ENCODE data around the gene DYSF.

DYSF gene

DNA sequence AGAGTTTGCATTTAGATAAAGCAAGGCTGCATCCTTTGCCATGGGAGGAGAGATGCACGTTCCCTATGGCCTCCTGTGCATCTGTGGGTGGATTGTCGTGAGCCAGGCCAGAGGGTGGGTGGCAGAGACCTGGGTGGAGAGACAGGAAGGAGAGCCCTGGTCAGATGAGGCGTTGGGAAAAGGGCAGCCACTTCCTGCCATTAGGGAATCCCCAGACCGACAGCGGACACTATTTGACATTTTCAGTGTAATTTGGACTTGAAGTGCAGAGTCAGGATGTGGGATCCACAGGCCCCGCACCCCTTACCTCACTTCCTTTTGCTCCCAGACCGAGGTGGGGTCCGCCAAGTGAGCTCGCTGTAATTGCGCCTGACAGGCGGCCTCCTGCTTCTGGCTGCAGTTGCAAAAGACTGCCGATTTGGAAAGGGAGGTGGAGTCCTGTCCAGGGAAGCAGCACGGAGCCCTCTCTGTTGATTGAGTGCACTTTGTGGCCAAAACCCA is 150.0 kb downstream of the DYSF start:
- DNase-seq (ENCODE audit: low spot score), result no peak

DNA sequence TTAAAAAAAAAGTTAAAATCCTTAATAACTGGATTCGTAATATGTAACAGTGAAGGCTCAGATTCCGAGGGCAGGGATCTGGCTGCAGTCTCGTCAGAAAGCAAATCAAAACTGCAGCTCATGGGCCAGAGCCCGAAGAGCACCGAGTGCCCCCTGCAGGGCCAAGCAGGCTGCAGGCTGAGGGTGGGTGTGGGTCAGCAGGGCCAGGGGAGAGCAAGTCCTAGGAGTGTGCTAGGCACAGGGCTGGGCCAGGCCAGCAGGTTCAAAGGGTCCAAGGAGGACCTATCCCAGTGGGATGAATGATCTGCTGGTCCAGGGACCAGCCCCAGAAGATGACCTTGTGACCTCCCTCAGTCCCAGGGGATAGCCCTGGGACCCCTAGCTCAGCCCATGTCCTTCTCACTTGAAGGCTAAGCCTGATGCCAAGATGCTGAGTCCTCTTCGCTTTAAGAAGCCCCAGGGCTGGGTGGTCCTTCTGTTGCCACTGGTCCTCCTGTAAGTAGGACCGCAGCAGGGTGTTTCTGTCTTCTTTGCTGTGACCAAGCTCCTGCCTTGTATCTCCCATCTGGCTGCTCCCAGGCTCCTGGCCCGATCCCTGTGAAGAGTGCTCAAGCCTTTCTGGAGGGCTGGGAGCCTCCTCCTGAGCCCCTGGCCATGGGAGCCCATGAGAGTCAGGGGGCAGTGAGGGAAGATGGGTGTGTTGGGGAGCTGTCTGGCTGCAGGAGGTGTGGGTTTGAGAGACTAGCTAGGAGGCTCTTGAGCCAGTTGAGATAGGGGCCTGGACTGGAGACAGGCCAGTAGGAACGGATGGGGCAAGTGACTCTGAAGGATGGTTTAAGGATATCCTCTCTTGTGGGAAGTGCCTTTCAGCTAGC is 150.7 kb downstream of the DYSF start:
- DNase-seq (ENCODE audit: low spot score), result no peak

DNA sequence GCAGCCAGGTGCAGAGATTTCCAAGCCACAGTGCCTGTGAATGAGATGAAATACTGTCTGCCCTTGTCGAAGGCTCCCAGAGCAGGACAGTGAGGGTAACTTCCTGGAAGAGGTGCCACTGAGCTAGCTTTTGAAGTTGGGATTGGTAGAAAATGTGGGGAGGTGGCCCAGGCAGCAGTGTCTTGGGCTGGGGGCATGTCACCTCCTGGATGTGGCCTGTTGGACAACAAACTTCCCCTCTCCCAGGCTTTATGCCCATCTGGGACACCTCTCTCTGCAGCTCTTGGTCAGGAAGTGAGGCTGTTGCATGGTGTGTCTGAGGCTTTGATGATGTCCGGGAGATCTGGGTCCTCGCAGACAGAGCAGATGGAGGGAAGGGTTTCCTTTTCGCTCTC is 151.4 kb downstream of the DYSF start:
- DNase-seq (ENCODE audit: low spot score), result no peak

DNA sequence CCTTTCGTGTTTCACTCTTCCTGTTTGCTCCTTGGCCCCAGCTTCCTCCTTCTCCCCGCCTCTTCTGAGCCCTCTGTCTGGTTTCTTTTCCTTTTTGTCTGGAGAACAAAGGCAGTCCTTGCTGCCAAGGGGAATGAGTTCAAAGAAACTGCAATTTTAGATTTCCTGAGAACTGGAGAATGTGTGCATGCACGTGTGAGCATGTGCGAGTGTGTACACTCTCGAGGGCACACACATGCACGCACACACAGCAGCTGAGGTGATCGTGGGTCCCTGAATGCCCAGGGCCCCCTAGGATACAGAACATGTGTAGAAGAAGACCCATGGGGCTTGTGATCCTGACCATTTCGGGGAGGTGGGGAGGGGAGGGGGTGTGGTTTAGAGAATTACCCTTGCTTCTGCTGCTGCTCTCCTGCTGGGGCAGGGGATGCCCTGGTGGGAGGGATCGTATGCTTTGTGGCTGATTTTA is 151.8 kb downstream of the DYSF start:
- DNase-seq (ENCODE audit: low spot score), result no peak

DNA sequence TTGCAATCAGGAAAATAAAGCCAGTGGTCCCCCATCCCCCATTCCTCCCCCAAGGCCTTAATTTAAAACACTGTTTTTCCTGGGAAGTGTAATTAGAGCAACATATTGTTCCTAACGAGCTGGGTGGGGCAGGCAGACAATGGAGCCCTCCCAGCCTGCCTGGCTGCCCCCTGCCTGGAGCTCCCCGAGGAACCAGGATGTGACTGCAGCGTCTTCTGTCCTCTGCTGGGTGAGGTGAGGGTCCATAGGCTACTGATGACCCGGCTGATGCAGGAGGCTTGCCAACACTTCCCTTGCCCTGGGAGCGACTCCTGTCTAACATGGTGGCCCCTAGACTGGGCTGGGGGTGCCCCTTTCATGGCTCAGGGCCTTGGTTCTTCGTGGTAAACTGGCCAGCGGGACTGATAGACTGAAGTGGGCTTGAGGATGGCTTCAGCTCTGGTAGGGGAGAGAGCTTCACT is 152.4 kb downstream of the DYSF start:
- DNase-seq (ENCODE audit: low spot score), result no peak

DNA sequence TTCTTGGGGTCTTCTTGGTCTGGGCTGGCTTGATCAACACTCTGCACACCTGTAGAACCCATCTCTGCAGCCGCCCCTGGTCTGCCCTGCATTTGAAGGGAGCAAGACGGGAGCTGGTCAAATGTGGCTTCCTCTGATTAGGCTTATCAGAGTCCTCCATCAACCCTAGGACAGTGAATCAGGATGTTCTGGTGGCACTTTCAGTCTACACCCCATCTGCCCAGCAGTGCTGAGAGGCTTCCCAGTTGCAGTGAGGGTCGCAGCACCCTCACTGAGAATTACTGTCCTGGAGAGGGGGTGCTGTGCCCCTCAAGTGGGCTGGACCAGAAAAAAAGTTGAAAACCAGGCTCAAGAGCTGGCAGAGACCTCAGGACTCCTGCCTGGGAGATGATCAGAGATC is 152.9 kb downstream of the DYSF start:
- no peak for DNase-seq (ENCODE audit: low spot score)

DNA sequence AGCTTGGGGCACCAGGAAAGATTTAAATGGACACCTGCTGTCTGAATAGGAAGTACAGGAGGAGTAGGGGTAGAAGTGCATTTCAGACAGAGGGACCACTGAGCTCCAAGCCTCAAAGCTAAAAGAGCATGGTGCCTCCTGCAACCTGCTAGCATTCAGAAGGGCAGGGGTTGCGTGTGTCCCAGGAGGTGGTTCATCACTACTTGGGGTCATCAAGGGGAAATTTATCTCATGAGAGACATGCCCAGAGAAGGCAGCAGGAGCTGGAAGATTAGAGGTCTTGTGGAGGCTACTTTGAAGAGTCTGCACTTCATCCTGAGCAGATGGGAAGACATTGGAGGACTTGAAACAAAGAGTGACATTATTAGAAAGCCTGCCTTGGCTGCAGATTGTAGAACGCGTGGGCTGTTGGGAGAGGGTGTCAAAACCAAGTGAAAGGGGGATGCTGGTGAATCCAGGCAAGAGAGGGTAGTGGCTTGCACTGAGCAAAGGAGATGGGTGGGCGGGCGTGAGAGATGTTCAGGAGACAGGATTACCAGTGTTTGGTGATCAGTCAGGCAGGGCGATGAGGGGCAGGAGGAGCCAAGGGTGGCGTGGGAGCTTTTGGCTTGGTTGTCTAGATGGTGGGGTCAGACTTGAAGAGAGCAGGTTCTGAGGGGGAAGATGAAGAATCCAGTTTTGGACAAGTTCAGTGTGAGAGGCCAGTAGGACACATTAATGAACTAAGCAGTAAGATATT is 154.0 kb downstream of the DYSF start:
- DNase-seq (ENCODE audit: low spot score), result no peak

DNA sequence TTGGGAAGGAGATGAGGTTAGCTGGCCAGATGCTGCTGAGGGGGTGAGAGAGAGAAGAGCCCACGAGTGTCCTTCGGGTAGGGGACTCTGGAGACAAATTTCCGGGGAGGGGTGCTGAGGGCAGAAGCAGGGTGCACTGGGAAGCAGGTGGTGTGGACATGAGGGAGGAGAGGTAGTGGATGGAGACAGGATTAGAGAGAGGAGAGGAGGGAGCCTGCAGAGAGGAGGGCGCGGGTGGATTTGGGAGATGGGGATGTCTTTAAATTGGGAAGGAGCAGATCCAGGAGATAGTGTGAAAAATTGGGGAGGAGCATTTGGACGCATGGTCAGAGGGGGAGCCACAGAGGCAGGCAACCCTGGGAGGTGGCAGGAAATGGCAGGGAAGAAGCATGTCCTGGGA is 154.7 kb downstream of the DYSF start:
- DNase-seq (ENCODE audit: low spot score), result no peak

DNA sequence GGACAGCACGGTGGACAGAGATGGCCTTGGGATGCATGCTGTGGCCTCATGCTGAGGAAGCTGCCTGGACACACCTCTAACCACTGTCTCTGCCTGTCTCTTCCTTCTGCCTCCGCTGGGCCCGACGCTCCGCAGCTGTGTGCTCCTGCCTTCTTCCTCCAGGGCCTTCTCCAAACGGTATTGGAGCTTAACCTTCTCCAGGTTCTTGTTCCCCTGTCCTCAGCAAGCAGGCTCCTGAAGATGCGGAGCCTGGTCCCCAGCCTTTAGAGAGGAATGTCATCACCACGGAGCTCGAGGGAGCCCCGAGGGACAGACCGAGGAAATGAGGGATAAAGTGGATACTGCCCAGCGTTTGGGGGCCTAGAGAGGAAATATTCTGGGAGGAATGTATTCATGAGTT is 155.1 kb downstream of the DYSF start:
- DNase-seq (ENCODE audit: low spot score), result no peak

DNA sequence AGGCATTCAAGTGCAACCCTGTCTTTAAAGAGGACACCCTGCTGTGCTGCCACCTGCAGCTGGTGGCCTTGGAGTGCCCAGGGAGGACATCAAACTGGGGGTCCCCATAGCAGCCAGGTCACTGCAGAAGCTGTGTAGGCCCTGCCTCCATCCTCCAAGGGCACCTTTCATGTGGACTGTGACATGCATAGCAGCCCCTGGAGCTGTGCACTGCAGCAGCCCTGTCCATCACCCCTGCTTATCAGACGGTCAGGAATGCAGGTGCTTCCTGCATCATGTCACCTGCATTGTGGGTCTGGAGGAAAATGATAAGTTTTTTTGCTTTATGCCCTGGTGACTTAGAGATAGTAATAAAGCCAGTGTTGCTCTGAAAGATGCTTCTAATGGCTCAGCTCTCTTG is 155.7 kb downstream of the DYSF start:
- DNase-seq (ENCODE audit: low spot score), result no peak

DNA sequence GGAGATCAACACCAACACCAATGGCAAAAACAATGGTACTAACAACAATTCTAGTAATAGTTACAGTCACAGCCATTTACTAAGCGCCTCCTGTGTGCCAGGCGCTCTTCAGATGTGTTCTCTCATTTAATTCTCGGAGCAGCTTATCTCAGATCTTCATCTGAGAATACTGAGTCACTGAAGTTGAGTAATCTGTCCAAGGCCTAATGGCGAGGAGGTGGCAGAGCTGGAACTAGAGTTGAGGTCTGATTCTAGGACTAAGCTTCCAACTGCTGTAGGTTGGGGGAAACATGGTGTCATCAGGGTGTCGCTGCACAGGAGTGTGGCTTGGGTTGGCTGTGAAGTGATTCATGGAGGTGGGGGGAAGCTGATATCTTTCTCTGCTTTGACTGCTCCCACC is 156.1 kb downstream of the DYSF start:
- no peak for DNase-seq (ENCODE audit: low spot score)

DNA sequence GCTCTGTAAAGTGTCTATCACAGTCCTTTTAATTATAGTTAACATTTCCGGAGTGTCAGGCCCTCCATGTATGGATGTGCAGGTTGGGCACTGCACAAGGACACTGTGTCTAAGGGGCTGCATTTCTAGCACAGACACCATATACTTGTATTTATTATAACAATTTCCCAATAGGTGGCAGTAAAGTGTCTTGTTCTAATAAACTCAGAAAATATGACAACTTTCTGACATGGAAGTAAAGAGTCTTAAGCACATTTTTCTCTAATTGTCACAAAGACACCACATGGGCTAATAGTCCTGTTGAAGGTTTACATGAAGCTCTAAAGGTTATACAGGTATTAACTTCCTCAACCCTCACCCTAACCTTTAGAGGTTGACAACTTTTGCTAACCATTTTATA is 156.6 kb downstream of the DYSF start:
- DNase-seq (ENCODE audit: low spot score), result peak; percentile 73

DNA sequence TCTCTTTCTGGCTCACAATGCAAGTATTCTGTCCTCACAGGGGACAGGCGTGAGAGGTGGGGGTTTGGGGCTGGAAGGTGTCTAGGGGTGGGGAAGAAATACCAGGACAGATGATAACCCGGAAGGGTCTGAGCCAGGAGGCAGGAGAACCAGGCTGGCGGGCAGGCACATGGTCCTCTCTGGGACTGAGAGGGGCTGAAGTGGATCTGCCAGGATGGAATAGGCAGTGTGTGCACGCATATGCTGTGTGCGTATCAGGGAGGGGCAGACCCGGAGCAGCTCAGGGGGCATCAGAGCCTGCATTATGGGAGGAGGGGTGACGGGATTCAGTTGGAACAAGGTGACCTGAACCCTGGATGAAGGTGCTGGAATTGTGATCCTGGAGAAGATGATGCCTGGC is 157.3 kb downstream of the DYSF start:
- no peak for DNase-seq (ENCODE audit: low spot score)

DNA sequence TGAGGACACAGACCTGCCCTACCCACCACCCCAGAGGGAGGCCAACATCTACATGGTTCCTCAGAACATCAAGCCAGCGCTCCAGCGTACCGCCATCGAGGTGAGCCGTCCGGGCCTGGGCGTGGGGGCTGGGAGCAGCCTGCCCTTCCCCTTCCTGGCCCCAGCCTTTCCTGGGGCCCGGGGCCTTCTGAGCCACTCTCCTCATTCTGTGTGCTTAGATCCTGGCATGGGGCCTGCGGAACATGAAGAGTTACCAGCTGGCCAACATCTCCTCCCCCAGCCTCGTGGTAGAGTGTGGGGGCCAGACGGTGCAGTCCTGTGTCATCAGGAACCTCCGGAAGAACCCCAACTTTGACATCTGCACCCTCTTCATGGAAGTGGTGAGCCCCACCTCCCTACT is 157.9 kb downstream of the DYSF start:
- DNase-seq (ENCODE audit: low spot score), result no peak

DNA sequence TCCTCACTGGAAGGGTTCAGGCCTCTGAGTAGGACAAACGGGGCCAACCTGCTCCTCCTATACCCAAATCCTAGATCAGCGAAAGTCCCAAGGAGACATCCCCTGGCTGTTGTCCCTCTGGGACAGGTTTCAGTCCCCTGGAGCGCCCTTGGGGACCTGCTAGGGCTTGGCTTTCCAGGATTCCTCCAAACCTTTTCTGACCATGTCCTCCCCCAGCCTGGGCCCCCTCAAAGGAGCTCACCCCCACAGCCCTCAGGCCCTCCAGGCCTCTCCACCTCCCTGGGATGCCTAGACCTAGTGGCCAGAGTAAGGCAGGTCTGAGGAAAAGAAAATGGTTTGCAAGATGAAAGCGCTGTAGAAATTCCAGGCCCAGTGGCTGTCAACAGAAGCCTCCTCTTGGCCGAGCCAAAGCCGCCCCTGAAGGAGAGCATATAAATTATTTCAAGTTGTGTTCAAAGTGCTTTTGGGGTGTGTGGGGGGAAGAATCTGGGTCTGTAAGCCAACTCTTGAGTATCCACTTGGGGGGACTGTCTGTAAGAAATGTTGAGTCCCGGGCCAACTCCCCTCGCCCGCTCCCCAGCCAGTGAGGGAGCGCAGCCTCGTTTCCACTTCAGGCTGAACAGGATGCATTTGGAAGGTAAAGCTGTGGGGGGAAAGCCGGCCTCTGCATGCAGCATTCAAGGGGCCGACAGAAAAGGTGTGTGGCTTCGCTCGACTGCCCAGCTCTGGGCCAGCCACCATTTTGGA is 158.6 kb downstream of the DYSF start:
- DNase-seq (ENCODE audit: low spot score), result no peak

DNA sequence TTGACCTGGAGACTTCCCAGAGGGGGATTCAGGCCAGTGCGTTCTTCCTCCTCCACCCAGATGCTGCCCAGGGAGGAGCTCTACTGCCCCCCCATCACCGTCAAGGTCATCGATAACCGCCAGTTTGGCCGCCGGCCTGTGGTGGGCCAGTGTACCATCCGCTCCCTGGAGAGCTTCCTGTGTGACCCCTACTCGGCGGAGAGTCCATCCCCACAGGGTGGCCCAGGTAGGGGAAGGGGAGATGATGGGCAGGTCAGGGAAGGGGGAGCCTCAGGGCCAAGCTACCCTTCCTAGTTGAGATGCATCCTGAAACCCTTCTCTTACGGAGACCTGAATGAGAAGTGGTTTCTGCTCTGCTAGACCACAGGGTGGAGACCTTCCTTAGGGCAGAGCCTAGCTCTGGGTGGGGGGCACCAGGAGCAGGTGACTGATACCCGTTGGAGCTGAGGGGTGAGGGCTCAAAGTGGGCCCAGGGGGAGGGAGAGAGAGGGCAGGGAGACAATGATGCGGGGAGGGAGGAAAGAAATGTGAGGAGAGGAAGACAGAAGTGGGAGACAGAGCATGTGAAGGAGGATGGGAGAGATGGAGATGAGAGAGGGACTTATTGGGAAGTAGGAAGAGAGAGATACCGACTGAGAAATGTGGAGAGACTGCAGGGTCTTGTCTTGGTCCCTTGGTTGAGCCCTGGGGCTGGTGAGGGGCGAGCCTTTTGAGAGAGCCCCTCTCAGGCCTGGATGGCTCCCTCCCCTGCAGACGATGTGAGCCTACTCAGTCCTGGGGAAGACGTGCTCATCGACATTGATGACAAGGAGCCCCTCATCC is 159.4 kb downstream of the DYSF start:
- no peak for DNase-seq (ENCODE audit: low spot score)

DNA sequence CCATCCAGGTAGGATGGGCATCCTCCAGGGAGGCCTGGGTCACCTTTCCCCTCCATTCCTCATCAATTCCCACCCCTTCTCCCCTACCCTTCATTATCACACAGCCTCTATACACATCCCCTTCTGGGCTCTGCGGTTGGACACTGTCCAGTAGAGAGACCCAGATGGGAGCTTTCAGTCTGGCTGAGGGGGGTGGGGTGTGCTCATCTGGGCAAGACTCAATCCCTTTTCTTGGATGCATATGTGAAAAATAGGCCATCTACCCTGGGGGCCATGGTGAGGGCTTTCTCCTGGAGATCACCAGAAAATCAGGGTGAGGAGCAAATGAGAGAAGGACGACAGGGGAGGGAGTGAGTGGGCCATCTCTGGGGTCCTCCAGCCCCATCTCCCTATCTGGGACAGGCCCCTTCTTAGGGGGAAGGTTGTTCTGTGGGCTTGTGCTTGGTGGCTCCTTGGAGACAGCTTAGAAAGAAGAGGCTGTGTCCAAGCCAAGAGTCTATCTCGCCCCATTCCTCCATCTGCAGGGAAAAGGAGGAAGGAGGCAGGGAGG is 160.1 kb downstream of the DYSF start:
- no peak for DNase-seq (ENCODE audit: low spot score)

DNA sequence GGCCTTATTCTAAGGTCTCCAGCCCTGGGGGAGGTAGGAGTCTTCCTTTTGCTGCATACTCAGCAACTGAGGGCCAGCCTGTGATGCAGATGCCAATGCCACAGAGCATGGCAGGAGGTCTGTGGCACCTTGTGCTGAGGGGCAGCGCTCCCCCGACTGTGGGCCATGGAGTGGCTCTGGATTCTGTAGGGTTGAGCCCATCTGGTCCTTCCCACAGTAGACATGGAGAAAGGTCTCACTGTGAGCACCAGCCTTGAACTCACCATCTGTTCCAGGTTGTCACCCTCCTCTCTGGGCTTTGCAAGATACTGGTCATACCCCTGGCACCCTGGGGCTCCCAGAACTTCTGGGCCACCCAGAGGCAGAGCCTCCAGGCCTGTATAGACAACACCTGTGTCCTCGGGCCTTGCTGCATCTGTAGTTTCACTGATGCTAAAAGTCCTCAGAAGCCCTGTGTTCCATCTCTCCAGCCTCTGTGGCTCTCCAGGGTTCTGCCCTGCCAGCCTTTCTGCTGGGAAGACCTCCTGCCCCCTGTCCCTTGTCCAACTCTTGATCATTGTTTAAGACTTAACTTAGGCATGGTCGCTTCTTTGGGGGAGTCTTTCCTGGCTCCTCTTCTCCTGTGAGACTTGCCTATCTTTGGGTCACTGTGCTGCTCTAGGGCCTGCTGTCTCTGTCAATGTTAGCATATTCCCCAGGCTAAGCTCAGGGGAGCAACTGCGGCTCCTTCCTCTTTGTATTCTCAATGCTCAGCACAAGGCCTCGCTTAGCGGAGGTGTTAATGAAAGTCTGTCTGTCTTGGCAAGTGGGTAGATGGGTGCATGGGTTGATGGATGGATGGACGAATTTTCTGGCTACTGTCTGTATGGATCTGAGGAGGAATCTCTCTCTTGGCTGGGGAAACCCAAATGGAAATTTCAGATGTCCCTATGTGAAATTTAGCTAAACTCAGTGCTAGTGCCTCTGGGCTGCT is 160.9 kb downstream of the DYSF start:
- DNase-seq (ENCODE audit: low spot score), result no peak

DNA sequence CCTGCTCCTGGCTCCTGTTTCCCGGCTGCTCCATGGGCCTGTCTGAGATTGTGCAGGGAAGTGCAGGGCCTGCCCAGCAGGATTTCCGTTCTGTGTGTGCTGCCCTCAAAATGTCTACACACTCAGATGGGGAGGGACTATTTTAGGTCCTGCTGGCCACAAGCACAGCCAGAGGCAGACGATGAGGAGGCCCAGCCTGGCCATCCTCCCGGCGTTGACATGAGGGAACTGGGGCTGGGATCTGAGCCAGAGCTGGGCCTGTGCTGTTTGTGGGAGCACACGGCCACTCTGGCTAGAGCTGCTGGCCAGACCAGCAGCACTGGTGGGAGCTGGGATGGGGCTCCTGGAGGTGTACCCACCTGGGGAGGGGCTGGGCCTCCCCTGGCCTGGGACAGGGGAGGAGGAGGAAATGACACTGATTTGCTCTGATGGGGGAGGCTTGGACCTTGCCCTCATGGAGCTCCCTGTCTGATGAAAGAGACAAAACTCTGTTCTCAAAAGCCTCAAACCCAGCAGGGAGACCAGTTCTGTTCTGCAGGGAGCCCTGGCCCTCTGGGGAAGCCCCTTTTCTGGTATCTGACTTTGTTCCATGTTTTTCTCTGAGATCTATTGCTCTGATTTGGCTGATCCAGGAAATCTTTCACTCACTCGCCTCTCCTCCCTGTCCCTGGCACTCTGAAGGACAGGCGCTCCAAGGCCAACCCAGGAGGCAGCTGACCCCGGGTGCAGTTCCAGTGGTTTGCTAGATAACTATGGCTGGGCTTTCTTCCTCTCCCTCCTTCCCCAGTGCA is 161.8 kb downstream of the DYSF start:
- DNase-seq (ENCODE audit: low spot score), result no peak
